ENCODE measurements around the gene CYP2A7.
"Not testable (repeated sequence)": the region's sequence is repeated elsewhere in the genome, so short reads cannot be mapped to it uniquely, and the experiment has no call there.

Gene CYP2A7, protein sequence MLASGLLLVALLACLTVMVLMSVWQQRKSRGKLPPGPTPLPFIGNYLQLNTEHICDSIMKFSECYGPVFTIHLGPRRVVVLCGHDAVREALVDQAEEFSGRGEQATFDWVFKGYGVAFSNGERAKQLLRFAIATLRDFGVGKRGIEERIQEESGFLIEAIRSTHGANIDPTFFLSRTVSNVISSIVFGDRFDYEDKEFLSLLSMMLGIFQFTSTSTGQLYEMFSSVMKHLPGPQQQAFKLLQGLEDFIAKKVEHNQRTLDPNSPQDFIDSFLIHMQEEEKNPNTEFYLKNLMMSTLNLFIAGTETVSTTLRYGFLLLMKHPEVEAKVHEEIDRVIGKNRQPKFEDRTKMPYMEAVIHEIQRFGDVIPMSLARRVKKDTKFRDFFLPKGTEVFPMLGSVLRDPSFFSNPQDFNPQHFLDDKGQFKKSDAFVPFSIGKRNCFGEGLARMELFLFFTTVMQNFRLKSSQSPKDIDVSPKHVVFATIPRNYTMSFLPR

DNA sequence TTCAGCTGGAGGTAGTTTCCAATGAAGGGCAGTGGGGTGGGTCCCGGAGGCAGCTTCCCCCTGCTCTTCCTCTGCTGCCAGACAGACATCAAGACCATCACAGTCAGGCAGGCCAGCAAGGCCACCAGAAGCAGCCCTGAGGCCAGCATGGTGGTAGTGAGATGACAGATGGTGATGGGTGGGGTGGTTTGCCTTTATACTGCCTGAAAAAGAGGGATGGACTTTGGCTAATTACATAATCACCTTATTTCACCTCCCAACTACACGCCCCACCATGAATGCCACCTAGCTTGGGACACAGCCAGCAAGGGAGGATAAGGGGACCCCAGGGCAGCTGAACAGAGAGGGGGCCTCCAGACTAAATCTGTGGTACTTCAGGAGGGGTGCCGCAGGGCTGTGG, at the start of gene CYP2A7:
Gene CYP2A7 (minus strand): TSS at position 170 of the 400 bp plus-strand sequence. CDS start 21 bp downstream, at position 149.
- in situ Hi-C loops (cut with MboI; ENCODE audit: low sequenced_read_pairs, unreplicated experiment); DNase-seq (ENCODE audit: low spot score): not testable (repeated sequence)

DNA sequence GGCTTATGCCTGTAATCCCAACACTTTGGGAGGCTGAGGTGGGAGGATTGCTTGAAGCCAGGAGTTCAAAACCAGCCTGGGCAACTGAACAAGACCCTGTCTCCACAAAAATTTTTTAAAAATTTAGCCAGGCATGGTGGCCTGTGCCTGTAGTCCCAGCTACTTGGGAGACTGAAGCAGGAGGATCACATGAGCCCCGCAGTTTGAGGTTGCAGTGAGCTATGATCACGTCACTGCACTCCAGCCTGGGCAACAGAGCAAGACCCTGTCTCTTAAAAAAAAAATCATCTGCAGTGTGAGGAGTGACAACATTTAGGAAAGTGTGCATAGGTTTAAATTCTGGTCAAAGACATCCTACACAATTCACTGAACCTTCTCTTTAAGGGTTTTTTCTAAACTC, 48.8 kb upstream of the CYP2A7 start:
- DNase-seq (ENCODE audit: low spot score); in situ Hi-C loops (cut with MboI; ENCODE audit: low sequenced_read_pairs, unreplicated experiment): not testable (repeated sequence)

DNA sequence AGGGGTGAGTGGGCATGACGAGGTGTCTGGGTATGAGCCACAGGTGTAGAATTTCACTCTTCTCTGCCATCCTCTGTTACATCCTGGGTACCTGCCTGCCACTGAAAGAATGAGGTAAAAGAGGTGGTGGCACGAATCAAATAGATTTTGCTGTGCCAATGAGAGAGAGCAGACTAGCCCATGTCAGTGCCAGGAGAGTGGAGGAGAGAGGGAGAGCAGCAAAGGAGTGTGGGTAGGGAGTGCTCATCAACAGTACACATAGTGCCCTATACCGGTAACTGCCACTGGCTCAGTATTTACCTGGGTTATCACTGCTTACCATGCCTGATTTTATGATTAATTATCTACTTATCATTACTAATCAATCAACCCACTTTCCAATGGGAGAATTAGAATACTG, 47.9 kb upstream of the CYP2A7 start:
- DNase-seq (ENCODE audit: low spot score); in situ Hi-C loops (cut with MboI; ENCODE audit: low sequenced_read_pairs, unreplicated experiment): not testable (repeated sequence)

DNA sequence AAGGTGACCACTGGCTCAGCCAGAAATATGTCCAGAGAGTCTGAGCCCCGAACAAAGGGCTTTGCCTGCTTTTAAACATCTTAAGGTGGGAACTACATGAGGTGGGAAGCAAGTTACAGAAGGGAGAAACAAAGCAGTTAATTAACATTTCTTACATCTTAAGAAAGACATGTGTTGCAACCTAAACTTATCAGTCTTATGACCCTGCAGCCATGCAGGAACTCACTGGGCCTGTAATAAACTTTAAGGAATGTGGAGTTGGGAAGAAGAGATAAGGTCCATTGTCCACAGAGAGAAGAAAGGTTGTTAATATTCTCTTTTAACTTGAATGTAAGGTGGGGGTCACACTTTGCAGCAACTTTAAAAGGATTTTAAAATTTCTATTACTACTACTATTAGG, 46.8 kb upstream of the CYP2A7 start:
- no peak for DNase-seq (ENCODE audit: low spot score)
- in situ Hi-C loops (cut with MboI; ENCODE audit: low sequenced_read_pairs, unreplicated experiment), result no loop called here
- TF ChIP-seq, protein P1, sequence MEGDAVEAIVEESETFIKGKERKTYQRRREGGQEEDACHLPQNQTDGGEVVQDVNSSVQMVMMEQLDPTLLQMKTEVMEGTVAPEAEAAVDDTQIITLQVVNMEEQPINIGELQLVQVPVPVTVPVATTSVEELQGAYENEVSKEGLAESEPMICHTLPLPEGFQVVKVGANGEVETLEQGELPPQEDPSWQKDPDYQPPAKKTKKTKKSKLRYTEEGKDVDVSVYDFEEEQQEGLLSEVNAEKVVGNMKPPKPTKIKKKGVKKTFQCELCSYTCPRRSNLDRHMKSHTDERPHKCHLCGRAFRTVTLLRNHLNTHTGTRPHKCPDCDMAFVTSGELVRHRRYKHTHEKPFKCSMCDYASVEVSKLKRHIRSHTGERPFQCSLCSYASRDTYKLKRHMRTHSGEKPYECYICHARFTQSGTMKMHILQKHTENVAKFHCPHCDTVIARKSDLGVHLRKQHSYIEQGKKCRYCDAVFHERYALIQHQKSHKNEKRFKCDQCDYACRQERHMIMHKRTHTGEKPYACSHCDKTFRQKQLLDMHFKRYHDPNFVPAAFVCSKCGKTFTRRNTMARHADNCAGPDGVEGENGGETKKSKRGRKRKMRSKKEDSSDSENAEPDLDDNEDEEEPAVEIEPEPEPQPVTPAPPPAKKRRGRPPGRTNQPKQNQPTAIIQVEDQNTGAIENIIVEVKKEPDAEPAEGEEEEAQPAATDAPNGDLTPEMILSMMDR (IDR thresholded peaks at IDR 0.05; ENCODE audit: borderline replicate concordance, control extremely low read depth, extremely low read depth, insufficient read depth, missing control alignments), result no peak

DNA sequence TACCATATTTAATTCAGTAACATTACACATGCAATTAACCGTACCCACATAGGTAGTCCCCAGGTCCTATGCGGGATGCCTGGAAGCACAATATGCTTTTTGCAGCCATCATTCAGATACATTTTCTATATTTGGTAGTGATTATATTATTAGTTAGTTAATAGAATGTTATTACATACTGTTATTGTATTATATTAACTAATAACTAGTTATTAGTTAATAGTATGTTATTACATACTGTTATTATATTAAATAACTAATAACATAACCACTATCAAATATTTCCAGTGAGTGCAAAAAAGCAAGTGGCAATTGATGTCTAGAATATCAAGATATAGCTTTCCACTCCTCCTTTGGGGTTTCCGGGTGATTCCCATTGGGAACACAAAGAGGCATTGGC, 45.5 kb upstream of the CYP2A7 start:
- in situ Hi-C loops (cut with MboI; ENCODE audit: low sequenced_read_pairs, unreplicated experiment), result no loop called here
- no peak for DNase-seq (ENCODE audit: low spot score)
- TF ChIP-seq, protein P1 (IDR thresholded peaks at IDR 0.05; ENCODE audit: borderline replicate concordance, control extremely low read depth, extremely low read depth, insufficient read depth, missing control alignments), result no peak

DNA sequence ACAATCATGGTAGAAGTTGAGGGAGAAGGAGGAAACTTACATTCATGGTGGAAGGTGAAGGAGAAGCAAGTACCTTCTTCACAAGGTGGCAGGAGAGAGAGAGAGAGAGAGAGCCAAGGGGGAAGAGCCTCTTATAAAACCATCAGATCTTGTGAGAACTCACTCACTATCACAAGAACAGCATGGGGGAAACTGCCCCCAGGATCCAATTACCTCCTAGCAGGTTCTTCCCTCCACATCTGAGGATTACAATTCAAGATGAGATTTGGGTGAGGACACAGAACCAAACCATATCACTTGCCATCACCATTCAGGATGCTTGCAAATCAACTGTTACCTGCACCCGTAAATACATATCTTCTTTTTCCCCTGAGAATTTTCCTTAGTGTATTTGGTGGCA, 44.2 kb upstream of the CYP2A7 start:
- DNase-seq (ENCODE audit: low spot score); in situ Hi-C loops (cut with MboI; ENCODE audit: low sequenced_read_pairs, unreplicated experiment): not testable (repeated sequence)

DNA sequence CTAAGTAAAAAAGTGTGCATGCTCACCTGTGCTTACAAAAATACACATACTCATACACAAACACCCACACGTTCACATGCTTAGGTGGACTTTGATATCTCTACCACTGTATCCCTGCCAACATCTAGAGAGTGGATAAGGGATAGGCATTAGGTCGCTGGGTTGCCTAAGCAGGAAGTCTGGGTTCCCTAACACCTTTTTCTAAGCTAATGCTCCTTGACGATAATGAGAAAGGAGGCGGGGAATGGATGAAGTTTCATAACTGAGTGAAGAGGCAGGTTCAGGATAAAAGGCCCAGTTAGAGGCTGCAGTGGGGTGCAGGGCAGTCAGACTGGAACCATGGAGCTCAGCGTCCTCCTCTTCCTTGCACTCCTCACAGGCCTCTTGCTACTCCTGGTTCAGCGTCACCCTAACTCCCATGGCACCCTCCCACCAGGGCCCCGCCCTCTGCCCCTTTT, 41.9 kb upstream of the CYP2A7 start:
- no peak for DNase-seq (ENCODE audit: low spot score)
- in situ Hi-C loops (cut with MboI; ENCODE audit: low sequenced_read_pairs, unreplicated experiment), result no loop called here
- TF ChIP-seq, protein P1 (IDR thresholded peaks at IDR 0.05; ENCODE audit: borderline replicate concordance, control extremely low read depth, extremely low read depth, insufficient read depth, missing control alignments), result no peak

DNA sequence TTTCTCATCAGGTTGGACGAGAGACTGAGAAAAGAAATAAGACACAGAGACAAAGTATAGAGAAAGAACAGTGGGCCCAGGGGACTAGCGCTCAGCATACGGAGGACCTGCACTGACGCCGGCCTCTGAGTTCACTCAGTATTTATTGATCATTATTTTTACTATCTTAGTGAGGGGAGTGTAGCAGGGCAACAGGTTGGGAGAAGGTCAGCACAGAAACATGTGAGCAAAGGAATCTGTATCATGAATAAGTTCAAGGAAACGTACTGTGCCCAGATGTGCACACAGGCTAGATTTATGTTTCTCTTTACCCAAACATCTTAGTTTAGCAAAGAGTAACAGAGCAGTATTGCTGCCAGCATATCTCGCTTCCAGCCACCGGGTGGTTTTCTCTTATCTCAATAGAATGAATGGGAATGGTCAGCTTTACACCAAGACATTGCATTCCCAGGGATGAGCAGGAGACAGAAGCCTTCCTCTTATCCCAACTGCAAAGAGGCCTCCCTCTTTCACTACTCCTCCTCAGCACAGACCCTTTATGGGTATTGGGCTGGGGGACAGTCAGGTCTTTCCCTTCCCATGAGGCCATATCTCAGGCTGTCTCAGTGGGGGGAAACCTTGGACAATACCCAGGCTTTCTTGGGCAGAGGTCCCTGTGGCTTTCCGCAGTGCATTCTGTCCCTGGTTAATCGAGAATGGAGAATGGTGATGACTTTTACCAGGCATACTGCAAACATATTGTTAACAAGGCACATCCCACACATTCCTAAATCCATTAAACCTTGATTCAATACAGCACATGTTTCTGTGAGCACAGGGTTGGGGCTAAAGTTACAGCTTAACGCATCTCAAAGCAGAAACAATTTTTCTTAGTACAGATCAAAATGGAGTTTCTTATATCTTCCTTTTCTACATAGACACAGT, 40.5 kb upstream of the CYP2A7 start:
- in situ Hi-C loops (cut with MboI; ENCODE audit: low sequenced_read_pairs, unreplicated experiment); DNase-seq (ENCODE audit: low spot score): not testable (repeated sequence)
